ENCODE results near the gene EBF3.

EBF3 gene

DNA sequence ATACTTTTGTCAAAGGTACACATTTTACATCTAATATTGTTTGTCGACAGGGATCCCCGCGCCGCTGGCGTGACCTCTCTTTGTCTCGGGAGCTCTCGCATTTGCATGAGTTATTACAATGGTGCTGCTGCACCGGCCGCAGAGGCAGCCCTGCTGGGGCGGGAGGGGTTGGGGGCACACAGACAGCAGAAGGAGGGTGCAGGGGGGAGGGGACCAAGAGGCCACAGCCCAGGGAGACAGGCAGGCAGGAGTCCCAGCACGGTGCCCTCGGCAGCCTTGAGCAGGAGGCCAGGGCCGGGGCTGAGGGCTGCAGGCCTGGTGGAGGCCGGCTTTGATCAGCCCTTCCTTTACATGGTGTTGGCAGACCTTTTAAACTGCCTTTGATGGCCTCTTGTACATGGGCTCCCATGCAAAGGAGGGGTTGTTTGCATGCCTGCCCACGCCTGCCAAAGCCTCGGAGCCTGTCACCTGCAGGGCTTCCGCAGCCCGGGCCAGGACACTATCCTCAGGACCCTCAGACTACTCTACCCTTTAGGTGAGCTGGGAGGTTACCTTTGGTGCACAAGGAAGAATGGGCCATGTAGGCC, 95.5 kb downstream of the EBF3 start:
- DNase-seq, result no peak

DNA sequence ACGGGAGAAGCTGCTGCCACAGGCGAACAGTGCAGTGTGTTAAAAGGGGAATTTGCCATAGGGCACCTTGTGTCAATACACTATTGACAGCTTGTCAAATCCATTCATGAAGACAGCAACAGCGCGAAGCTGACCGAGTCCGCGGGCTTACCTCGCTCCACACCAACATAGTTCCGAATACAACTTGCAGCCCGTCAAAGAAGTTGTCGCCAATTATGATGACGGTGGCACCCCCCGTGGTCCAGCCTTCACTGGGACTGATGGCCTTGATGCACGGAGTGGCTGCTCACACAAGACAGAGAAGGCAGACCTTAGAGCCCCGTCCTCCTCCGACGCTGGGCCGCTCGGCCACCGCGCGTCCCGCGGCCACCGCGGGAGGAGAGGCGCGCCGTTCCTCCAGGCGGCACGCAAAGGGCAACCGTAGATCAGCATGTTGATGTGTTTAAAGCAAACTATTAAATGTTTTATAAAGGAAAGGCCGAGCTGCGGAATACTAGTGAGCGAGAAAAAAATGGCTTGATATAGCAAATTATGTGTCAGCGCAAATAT, 96.4 kb downstream of the EBF3 start:
- DNase-seq, result no peak

DNA sequence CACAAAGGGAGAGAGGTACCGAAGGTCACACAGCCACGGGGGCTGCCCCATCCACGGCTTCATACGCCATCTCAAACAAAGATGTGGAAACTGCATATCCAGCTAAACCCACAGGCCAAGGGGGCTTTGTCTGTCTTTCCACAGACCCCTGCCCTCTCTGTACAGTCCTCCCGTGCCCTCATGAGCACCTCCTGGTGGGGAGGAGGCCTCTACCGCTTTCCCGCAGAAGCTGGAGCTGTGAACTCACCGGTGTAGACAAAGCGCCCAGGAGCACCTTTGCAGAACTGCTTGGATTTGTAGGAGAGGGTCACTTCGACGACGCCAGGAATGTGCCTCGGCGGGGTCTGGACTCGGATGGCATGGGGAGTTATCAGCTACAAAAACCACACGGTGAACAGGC, 97.2 kb downstream of the EBF3 start:
- no peak for DNase-seq

DNA sequence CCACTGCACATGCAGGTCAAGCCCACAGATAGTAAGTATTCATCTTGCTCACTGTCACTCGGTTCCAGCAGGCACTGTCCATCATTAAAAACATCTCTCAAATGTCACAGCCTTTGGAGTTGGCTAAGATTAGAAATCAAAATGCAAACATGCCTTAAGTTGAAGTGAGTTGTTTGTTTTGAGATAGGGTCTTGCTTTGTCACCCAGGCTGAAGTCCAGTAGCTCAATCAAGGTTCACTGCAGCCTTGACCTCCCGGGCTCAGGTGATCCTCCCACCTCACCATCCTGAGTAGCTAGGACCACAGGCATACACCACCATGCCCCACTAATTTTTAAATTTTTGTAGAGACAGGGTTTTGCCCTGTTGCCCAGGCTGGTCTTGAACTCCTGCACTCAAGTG, 98.1 kb downstream of the EBF3 start:
- no peak for DNase-seq

DNA sequence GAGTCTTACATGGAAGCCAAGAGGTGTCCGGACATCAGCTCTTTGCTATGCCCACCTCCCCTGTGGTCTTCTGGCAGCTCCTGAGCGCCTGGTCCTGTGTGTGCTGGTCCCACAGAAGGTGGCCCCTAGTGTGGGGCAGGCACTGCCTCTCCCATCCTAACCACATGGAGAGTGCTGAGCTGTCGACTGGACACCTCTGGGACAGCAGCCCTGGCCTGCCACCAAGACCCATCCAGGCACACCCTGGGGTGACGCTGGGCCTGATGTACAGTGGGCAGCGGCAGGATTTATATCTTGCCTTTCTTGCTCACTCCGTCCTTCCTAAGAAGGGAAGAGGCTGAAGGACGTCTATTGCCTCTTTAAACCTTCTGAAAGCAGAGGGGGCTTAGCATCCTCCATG, 98.7 kb downstream of the EBF3 start:
- DNase-seq, result no peak

DNA sequence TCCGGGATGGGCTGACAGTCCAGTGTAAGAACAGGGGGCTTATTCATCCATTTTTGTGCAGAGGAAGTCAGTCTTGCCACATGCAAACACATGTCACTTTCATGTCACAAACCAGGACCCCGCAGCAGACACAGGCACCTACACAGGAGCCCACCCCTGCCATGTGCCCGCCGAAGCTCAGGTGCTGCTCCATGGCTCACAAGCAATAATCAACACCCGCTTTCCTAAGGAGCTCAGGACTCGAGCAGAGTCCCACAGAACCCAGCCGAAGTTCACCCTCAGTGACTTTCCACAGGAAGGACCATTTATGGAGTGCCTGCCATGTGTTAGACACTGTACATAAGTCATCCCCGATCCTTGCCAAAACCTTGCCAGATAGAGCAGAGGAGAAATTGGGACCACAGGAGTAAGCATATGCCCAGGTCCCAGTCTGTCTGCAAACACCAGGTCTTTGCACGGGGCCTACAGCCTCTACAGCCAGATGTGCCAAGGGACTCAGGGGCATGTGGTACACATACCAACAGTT, 99.4 kb downstream of the EBF3 start:
- DNase-seq, result no peak

DNA sequence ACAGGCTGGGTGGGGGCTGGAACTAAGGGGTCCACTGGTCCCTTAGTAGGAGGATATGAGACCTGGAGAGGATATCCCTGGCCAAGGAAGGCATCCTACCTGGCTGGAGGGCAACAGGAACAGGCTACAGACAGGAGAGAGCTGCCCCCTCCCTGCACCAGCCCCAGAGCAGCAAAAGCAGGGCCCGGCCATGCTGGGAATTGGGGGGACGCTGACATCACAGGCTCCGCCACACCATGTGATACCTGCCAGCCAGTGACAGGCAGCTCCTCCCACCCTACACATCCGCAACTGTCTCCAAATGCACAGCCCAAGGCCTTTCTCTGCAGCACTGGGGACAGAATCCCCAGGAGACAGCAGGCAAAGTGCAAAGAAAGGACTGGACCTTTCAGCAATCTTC, 100.0 kb downstream of the EBF3 start:
- no peak for DNase-seq

DNA sequence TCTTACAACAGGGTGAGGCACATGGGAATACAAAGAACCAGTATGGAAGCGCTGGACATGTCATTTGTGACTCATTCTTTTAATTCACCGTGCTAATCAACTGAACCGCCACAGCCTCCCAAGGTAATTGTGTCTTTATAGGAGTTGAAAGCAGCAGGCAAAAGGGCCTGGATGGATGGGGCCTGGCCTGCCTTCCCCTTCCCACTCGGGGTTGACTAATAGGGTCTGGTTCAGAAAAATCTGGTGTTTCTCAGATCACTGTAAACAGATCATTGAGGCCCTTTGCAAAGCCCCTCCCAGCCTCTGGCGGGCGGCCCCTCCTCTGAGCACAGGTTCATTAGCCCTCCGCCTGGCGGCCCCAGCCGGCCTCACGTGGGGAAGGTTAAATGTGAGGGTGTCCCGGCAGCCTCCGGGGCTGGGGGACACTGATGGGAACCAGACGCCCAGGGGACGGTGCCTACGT, 100.8 kb downstream of the EBF3 start:
- no peak for DNase-seq

DNA sequence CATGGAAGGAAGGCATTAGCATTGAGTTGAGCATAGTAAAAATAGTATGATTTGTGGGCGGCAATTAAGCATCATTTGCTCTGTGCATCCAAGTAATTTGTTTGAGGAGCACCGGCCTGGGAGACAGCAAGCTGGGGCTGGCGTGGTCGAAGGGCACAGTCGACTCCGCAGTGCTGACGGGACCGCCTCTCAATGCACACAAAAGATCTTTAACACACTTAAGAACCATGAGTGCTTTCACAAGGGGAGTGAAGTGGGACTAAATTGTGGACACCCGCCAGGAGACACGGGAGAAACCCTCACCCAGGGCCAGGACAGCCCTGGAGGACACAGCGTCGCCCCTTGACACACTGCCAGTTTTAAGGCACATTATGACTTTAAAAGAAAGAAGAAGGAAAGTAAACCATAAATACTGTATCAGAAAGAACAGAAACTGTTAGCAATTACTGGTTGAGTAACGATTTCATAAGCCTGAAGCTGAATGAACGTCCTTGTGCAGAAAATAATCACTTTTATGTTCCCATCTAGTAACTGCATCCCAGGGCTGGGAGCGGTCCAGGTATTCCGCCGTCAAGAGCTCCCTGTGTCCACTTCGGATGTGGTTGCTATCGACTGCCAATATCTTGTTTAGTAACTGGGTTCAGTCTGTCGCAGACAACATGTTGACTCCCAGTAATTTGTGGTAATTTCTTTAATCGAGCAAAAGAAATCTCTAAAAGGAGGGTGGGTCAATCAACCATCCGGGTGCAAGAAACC, 102.1 kb downstream of the EBF3 start:
- DNase-seq, result no peak

DNA sequence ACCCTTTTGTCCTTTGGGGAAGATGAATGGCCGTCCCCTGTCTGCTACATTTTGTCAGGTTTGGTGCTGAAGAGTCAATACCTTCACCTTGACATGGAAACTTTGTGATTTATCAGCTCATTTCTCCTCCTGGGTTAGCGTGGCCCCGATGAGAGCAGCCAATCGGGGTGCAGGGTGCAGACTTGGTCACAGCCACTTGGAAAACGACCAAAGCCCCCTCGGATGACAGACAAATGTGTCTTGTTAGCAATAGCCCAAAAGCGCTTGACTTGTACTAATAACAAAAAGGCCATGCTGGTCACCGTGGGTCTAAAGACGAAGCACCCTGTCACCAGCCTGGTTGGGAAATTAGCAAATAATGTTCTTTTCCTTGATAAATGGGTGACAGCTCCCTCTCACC, 103.7 kb downstream of the EBF3 start:
- DNase-seq, result no peak

DNA sequence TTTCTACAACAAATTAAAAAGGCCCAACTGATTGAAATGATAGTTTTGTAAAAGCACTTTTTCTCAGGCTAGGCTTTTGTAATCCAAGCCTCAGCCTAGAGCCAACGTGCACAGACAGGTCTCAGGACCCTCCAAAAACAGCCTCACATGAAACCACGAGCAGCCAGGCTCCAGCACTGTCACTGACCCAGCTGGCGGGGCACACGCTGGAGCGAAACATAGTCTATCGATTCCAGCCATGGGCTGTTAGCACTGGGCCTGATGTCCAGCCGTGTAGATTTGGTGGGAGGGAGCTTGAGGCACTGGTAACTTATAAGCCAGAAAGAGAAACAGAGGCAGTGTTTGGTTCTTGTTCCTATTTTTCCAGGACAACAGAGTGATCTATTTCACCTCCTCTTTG, 104.5 kb downstream of the EBF3 start:
- DNase-seq, result no peak

DNA sequence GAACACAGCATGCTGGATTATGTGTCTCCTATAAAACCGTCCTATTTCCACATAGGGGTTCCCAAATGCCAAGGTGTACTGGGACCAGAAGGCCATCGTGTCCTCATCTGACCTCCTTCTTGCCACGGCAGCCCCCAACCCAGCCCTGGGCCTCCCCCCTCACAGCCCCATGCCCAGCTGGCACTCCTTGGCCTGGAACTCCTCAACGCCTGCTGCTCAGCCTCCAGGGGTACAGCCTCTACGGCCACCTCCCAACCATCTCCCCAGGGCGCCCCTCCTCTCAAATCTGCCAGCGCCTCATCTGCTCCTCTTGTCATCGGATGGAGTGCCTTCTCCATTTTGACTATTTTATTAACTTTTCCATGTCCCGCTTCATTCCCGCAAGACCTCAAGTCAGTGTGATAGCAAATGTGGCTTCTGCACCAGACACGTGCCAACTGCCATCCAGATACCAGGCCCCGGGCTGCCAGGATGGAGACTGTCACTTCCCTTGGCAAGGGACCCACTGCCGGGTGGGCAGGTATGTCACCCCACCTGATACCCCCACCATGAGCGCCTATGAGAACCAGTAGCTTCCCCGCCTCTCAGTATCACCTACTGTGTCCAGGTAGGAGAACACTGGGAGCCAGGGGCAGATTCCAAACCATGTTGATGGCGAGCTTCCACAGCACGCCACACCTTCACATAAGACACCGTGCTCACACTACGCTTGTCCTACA, 106.7 kb downstream of the EBF3 start:
- no peak for DNase-seq

DNA sequence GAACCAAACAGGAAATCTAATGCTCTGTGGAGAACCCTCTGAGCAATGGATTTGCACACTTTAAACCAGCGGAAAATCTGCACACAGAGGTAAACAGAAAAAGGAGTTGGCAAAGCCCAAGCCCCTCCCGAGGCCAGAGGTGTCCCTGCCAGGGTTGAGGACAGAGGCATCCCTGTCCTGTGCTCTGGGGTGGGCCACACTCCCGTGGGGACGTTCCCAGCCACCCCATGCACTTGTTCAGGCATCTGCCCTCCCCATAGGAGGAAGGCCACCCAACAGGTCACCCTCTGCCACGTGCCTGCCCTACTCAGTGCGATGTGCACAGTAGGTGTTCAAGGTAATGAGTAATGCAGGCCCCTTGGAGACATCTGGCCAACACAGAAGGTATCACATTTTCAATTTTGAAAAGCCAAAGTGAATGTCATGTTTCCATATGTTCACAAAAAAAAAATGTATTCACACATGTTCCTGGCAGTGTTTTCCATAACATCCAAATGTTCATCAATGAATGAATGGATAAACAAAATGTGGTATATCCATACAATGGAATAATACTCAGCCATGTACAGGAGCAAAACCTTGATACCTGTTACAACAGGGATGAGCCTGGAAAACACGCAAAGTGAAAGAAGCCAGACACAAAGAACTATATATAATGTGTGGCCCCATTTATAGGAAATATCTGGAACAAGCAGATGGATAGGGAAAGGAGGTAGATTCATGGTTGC, 108.1 kb downstream of the EBF3 start:
- DNase-seq, result no peak

DNA sequence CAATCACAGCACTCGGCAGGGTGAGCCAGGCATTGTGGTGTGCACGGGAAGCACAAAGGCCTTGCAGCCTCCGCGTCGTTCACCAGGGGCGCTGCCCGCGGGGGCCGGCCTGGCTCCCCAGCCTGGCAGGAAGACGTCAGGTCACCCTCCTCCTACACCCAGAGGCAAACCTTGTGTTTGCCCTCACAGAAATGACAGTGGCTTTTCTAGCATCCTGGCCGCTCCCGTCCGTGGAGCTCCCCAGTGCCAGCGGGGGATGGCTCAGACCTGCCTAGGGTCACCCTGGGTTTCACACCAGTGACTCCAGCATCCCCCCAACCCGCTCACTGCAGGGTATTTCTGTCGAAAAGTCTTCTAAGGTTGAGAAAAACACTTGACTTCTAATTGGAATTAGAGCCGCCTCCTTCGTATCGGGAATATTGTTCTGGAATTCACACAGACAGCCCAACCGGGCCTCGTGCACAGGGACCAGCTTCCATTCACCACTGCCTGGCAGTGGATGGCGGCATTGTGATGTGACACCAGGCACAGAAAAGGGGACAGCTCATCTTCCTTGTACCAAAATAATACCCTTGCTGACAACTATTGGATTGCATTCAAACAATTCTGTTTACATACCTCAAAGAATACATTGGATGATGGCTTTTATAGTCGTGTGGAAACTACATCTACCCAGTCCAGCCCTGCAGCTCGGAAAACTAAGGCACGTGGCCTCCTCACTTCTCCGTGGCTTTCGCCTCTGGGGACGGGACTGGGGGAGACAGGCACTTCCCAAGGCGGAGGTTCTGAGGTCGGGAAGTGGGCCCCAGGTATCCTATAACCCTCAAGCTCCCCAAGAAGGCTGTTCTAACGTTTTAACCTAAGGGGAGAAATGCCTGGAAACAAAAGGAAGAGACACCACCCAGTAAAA, 109.0 kb downstream of the EBF3 start:
- DNase-seq, result no peak

DNA sequence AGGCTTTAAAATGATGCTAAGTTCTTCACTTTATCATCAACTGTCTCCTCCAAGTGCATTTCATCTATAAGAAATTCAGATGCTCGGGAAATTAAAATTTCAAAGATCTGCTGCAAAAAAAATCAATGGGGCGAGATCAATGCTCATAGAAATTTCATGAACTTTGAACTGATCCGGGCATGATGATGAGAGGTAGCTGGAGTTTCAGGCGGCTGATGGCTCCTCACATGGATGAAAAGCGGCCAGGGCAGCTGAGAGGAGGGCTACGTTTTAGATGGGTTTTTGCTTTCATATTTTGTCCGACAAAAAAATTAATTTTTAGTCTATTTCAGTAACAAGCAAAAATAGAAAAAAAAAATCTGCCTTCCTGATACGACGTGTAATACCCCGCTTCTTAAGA, 109.9 kb downstream of the EBF3 start:
- DNase-seq, result no peak

DNA sequence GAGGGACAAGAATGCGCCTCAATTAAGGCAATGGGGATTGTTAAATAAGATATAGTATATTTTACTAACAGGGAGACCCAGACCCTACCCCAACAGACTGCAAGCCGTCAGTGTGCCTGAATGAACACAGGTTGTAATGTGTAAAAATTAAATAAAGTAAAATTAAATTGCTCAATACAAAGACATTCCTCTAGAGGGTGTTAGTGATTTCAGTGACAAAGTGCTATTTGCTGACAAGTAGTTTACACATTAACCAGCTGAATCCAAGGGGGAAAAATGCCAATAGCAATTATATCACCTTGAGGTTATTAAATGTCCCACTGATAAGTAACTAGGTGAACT, 110.5 kb downstream of the EBF3 start:
- DNase-seq, result no peak

DNA sequence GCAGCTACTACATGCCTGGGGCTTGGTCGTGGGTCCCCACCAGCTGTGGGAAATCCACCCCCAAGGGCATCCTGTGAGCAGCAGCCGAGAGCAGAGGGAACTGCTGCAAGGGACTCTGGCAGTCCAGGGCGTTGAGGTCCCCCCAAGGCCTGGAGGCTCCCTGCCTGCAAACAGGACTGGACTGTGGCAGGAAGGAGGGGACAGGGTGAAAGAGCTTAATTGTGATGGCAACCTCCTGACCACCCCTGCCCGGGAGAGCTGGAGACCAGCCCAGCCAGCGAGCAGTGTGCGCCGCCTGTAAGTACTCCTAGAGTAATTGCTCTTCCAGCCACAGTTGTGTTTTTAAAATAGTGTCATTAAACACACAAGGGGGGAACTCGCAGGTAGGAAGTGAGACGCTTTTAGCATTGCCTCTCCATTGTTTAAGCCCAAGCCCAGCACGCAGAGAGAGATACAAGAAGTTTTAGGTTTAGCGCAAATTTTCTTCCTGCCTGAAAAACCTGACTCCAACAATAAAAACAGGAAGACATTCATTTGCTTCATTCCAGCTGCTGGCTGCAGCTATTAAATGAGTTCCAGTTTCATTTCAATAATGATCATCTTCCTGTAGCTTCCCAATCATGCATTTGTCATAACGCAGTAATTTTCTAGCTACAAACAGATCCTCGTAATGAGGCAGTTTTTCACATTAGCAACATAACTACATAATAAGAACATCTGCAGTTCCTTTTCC, 111.1 kb downstream of the EBF3 start:
- DNase-seq, result no peak

DNA sequence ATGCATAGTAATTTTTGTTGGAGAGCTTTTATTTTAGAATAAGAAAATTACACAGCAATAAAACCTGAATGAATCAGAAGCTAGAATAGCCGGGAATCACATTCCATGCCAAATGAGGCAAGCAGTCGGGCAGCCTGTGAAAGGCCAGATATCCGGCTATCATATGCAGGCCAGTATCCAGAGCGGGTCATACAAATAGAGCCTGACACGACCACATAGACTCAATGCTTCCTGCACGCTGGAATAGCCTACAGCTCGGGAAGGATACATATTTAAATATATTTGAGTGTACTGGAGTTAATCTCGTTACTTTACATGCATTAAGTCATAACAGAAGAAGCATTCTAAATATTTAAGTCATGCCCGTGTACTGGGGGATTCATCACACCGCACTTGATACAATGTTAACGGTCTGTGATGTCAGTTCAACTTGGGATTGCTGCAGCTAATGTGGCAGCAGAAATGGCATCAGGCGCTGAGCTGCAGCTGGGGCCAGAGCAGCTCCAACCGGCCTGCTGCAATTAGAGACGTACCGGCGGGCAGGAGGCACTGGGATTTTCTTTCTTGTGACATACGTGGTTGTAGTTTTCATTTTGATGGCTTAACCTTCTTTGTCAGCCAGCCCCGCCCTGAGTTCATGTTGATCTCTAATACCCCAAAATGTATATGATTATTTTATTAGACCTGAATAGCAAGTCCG, 112.0 kb downstream of the EBF3 start:
- DNase-seq, result no peak

DNA sequence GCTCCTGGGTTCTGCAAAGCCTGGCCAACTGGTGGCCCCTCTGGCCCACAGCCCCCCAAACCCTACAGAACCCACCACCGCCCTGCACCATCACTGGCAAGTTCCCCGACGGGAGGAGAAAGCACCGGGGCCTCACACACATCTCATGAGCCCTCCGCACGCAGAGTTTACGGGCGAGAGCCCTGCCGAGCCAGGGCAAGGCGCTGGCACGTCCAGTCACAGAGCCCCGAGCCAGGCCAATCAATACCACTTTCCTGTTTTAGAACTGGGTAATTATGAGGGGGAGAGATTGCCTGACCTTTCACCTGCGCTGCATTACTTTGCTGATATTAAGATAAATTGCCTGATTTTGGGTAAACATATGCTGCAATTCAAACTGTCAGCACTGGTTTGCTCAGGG, 113.3 kb downstream of the EBF3 start:
- DNase-seq, result no peak

DNA sequence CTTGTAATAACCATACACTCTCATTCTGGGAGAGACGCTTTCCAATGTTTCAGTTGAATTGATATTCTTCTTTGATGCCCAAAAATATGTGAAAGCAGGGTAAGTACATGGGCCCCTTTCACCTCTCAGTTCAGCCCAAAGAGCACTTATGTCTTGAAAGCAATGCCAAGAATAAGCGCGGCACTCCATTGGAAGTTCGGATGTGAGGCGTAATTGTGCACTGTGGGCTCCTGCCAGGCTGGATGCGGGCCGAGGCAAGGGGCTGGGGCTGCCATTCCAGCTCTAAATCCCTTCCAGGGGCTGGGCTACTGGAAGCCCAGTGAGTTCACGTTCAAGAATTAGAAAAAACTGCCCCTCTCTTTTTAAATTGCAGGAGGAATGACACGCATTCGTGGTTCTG, 113.8 kb downstream of the EBF3 start:
- DNase-seq, result no peak

DNA sequence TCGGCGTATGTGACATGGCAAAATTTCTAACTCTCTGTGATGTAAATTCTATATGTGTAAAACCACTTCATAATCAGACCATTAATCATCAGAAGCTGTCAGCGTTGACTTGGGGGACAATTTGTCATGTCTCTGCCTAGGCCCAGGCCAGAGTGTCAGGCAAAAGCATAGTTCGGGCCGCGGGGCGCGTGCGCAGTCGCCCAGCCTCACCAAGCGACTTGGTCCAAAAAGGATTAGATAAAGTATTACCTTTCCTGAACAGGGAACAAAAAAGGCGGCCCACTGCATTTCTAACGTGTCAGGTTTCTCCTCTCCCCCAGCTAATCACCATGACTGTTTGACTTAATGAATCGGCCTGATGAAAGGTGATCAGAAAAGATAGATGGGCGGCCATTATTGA, 114.2 kb downstream of the EBF3 start:
- DNase-seq, result no peak

Data from activated CD4-positive, alpha-beta T cell treated with anti-CD3 and anti-CD28 coated beads for 48 hours (primary cell).